HCT116 (cell line): Measurements from ENCODE around the gene GPR157.

Experiments
- CTCF ChIP-seq, 3 experiments: fragments of 200-600 bp in 1 of 3; sonication (generic) in 1 of 3; IDR thresholded peaks in 2 of 3; conservative IDR thresholded peaks in 1 of 3; 2 replicates each; pipeline ENCODE4 v1.5.1; 2012 to 2017; ENCODE audit warnings: low read depth in 2 of 3, low read length in 2 of 3, antibody characterized with exemption in 1 of 3, borderline replicate concordance in 1 of 3, control low read depth in 1 of 3, mild to moderate bottlenecking in 1 of 3, mixed read lengths in 1 of 3, mixed run types in 1 of 3, moderate library complexity in 1 of 3; ENCODE audit not compliant: insufficient read depth in 1 of 3
- EGR1 ChIP-seq: IDR thresholded peaks from 2 replicates; pipeline ENCODE4 v1.6.1; 2012; ENCODE audit warnings: low read depth
- ELF1 ChIP-seq: IDR thresholded peaks from 2 replicates; pipeline ENCODE4 v1.6.1; 2012; ENCODE audit warnings: low read depth, borderline replicate concordance
- EZH2 ChIP-seq: fragments of 200-600 bp; sonication (generic); IDR thresholded peaks from 2 replicates; pipeline ENCODE4 v1.6.1; 2017; ENCODE audit warnings: antibody characterized with exemption, mixed run types
- EZH2phosphoT487 ChIP-seq: fragments of 200-600 bp; IDR thresholded peaks from 2 replicates; pipeline ENCODE4 v1.6.1; 2018; ENCODE audit warnings: antibody characterized with exemption, borderline replicate concordance
- FOSL1 ChIP-seq: IDR thresholded peaks from 2 replicates; pipeline ENCODE4 v1.6.1; 2012; ENCODE audit warnings: low read depth
- POLR2A ChIP-seq: IDR thresholded peaks from 2 replicates; pipeline ENCODE4 v1.7.0; 2011; ENCODE audit warnings: borderline replicate concordance; ENCODE audit not compliant: insufficient read depth, insufficient read length; ENCODE audit errors: extremely low read depth
- POLR2AphosphoS5 ChIP-seq: IDR thresholded peaks from 2 replicates; pipeline ENCODE4 v1.6.1; 2011; ENCODE audit warnings: mild to moderate bottlenecking, low read depth, low read length, moderate library complexity
- RAD21 ChIP-seq: IDR thresholded peaks from 2 replicates; pipeline ENCODE4 v1.6.1; 2012; ENCODE audit warnings: low read depth, mild to moderate bottlenecking
- ZFX ChIP-seq: fragments of 450-650 bp; IDR thresholded peaks from 2 replicates; pipeline ENCODE4 v1.6.1; 2017
- TF ChIP-seq, protein P1 (sequence below): IDR thresholded peaks from 2 replicates; pipeline ENCODE4 v1.6.1; 2012; ENCODE audit warnings: low read depth
- TF ChIP-seq, protein P2 (sequence below): IDR thresholded peaks from 2 replicates; pipeline ENCODE4 v1.6.1; 2011; ENCODE audit warnings: mild to moderate bottlenecking, low read length, moderate library complexity; ENCODE audit not compliant: insufficient replicate concordance; ENCODE audit errors: extremely low read depth

GRCh38 chr1:9149837-9150581, 21.1 kb upstream of the GPR157 start:
- TF ChIP-seq EZH2phosphoT487 (no peak), CTCF (IDR thresholded peaks at IDR 0.05 in 2 of 3, conservative IDR thresholded peaks at IDR 0.05 in 1 of 3; ENCODE audit: borderline replicate concordance in 1 of 3, insufficient read depth in 1 of 3, low read depth in 2 of 3, low read length in 2 of 3) (no peak), FOSL1 (no peak), EZH2 (no peak), POLR2AphosphoS5 (no peak), ZFX (no peak), ELF1 (no peak), EGR1 (no peak), POLR2A (no peak), RAD21 (no peak)
- TF ChIP-seq, protein P1, sequence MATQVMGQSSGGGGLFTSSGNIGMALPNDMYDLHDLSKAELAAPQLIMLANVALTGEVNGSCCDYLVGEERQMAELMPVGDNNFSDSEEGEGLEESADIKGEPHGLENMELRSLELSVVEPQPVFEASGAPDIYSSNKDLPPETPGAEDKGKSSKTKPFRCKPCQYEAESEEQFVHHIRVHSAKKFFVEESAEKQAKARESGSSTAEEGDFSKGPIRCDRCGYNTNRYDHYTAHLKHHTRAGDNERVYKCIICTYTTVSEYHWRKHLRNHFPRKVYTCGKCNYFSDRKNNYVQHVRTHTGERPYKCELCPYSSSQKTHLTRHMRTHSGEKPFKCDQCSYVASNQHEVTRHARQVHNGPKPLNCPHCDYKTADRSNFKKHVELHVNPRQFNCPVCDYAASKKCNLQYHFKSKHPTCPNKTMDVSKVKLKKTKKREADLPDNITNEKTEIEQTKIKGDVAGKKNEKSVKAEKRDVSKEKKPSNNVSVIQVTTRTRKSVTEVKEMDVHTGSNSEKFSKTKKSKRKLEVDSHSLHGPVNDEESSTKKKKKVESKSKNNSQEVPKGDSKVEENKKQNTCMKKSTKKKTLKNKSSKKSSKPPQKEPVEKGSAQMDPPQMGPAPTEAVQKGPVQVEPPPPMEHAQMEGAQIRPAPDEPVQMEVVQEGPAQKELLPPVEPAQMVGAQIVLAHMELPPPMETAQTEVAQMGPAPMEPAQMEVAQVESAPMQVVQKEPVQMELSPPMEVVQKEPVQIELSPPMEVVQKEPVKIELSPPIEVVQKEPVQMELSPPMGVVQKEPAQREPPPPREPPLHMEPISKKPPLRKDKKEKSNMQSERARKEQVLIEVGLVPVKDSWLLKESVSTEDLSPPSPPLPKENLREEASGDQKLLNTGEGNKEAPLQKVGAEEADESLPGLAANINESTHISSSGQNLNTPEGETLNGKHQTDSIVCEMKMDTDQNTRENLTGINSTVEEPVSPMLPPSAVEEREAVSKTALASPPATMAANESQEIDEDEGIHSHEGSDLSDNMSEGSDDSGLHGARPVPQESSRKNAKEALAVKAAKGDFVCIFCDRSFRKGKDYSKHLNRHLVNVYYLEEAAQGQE = no peak
- TF ChIP-seq, protein P2, sequence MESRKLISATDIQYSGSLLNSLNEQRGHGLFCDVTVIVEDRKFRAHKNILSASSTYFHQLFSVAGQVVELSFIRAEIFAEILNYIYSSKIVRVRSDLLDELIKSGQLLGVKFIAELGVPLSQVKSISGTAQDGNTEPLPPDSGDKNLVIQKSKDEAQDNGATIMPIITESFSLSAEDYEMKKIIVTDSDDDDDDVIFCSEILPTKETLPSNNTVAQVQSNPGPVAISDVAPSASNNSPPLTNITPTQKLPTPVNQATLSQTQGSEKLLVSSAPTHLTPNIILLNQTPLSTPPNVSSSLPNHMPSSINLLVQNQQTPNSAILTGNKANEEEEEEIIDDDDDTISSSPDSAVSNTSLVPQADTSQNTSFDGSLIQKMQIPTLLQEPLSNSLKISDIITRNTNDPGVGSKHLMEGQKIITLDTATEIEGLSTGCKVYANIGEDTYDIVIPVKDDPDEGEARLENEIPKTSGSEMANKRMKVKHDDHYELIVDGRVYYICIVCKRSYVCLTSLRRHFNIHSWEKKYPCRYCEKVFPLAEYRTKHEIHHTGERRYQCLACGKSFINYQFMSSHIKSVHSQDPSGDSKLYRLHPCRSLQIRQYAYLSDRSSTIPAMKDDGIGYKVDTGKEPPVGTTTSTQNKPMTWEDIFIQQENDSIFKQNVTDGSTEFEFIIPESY = no peak
